Measurements from ENCODE around the gene ARL10.

The ARL10 gene, protein sequence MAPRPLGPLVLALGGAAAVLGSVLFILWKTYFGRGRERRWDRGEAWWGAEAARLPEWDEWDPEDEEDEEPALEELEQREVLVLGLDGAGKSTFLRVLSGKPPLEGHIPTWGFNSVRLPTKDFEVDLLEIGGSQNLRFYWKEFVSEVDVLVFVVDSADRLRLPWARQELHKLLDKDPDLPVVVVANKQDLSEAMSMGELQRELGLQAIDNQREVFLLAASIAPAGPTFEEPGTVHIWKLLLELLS

DNA sequence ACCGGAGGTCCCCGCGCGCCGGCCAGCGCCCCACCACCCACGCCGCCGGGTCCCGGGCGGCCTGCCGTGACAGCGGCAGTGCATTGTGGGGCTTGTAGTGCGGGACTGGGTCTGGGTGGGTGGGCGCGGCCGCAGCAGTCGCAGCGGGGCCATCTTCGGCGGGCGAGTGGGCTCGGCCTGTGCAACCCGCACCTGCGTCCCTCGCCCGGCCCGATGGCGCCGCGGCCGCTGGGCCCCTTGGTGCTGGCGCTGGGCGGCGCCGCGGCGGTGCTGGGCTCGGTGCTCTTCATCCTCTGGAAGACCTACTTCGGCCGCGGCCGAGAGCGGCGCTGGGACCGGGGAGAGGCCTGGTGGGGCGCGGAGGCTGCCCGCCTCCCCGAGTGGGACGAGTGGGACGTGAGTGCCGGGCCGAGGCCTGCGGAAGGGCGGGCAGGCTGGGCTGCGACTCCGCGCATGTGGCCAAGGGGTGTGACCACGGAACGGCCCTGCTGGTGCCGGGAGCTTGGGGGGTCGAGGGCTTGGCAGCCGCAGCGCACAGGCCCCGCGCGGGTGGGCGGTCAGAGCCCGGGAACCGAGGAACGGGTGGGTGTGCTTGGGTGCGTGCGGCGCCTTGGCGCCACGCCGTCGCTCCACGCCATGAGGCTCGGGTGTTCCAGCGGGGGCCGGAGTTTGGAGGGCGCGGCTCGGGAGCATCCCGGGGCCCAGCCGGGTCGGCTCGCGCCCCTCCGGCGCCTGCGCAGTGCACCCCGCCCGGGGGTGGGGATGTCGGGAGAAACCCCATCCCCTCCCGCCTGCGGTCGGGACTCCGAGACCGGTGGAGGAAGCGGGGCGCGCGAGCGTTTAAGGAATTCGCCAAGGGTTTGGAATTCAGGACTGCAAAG, at the start of gene ARL10:
Gene ARL10, plus strand, starts transcription at position 137 of the 881 bp plus-strand sequence. Its CDS starts 77 bp downstream, at position 214.
- peak; percentile 50 for DNase-seq (ENCODE audit: low read depth)

DNA sequence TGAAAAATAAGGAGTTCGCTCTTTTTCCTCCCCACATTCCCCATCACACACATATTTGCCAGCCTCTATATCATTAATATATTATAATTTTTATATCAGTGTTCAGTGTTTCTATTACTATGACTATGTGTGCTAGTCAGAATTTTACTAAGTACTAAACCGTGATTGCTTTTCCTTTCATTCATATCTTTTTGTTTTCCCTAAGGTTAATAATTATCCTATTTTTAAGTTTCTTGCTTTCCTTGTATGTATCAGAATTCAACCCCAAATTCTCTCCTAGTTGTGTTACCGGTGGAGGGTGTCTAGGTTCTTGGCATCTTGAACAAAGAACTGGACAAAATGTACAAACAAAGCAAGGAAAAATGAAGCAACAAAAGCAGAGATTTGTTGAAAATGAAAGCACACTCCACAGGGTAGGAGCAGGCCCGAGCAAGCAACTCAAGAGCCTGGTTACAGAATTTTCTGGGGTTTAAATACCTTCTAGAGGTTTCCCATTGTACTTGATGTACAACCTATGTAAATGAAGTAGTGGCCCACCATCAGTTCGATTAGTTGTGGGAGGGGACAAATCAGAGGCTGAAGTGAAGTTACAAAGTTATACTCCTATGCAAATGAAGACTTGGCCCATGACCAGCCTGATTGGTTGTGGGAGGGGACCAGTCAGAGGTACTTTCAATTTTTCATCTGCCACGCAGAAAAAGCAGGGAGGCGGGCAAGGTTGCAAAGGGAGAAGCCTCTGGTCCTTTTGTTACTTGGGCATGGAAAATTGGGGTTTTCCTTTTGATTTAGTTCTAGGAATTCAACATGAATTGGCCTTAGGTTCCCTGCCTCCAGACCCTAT, 47.5 kb upstream of the ARL10 start:
- DNase-seq (ENCODE audit: low read depth) = no peak

DNA sequence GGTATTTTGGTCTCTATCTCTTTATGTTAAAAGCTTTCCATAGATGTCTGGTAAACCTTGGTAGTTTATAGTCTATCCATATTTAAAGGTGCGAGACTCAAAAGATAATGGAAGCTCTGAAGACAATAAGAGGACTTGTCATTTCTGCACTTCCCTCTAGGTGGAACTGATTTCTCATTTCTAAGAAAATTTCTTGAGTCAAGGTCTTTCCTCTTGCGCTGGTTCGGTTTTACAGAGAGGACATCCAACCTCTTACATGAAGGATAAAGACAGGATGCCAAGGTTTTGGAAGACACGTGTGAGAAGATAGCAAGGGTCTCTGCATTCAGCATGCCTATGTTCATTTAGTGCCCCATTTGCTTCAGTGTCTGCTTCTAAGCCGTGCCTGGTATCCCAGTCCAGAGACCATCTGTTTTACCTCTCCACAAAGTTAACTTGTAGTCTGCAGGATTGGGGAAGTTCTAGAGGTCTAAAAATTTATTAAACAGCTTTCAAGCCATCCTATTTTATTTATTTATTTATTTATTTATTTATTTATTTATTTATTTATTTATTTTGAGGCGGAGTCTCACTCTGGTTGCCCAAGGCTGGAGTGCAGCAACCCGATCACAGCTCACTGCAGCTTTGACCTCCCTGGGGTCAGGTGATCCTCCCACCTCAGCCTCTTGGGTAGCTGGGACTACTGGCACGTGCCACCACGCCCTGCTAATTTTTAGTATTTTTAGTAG, 45.3 kb upstream of the ARL10 start:
- no peak for DNase-seq (ENCODE audit: low read depth)

DNA sequence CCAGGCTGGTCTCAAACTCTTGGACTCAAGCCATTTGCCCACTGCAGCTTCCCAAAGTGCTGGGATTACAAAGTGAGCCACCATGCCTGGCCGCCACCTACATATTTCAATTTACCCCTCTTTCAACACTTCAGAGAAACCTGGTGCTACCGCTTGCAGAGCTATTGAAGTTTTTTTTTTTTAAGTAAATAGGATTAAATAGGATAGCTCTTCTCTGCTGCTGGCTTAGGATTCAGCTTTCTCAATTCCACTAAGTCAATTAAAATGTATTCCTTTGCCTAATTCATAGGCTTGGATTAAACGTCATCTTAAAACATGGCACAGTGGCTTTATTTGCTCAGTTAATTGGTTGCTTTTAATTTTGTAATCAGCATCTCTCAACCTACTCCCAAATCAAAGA, 44.7 kb upstream of the ARL10 start:
- DNase-seq (ENCODE audit: low read depth) = no peak

DNA sequence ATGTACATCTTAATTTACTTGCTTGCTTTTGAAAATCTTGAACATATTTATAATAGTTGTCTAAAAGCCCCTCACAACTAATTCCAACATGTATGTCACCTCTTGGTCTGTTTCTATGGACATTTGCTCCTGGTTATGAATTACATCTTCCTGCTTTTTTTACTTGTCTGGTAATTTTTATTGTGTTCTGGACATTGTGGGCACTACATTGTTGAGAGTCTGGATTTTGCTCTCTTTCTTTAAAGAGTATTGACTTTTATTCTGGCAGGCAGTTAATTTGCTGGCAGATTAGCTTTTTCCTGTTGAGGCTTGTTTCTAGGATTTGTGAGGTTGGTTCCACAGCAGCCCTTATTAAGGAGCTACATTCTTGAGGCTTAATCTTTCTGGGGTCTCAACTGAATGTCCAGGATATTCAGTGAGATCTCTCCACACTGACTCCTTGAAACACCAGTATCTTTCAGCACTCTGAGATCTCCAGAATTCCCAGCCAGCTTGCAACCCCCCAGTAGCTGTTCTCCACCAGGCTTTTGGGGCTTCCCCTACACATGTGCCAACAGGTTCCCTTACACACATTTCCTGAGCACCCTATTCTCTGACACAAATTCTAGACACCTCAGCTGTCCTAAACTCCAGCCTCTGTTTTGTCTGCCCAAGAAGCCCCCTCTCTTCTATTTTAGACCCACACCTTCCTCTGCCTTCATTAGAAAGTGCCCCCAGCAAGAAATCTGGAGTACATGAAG, 31.1 kb upstream of the ARL10 start:
- DNase-seq (ENCODE audit: low read depth) = no peak

DNA sequence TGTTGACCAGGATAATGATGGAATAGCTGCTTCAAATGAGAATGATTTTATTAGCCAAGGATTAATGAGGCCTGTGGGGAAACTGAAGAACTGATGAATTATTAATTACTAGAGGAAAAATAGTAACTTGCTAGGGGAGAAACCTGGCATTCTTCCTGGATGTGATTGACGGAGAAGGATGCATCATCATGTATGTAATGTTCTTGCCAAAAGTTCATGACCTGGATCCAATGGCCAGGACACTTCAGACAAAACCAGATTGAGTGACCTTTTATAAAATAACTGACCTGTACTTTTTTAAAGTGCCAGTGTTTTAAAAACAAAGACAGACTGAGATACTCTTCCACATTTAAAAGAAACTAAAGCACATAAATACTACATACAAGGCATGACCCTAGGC, 27.4 kb upstream of the ARL10 start:
- no peak for DNase-seq (ENCODE audit: low read depth)

DNA sequence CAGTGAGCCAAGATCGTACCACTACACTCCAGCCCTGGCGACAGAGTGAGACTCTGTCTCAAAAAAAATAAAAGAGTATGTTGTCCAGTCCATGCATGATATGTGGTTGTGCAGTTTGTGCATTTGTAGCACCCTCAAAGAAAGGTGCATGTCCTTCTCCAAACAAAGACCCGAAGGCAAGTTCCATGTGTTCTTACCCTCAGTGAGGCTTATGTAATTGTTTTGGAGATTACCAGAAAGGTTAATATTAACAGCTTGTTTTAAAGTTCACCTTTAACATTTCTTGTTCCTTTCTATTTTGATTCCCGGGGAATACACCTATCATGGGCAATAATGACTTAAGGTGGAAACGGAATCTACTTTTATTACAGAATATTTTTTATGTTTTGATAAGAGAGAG, 26.0 kb upstream of the ARL10 start:
- DNase-seq (ENCODE audit: low read depth) = no peak

DNA sequence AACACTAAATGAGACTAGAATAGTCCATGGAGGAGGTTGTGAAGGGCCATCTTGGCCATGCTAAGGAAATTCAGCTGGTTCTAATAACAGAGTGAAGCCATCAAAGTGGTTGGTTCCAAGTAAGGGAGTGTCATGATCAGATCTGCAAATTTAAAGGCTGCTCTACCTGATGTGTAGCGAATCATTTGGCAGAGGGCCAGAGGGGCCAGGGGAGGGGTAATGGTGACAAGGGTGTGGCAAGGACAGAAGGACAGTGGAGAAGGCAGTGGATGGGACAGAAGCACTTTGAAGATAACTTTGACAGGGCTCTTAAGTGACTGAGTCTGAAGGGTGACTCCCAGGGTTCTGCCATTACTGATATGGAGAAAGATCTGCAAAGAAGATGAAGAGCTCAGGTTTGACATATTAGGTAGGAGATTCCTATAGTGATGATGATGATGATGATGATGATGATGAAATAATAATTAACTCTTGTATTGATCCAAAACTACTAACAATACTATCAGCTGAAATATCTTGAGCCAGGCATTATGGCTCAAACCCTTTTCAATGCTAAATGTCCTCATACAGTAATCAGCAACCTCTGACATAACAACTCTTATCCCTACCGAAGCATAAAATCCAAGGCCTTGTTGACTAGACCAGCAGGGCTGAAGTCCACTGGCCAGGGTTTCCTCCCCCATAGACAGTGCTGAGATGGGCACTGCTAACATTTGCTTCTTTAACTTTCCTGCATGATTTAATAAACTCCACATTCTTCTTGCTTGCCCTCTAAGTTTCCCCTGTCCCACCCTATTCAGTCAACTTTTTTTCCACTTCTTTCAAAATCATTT, 23.7 kb upstream of the ARL10 start:
- DNase-seq (ENCODE audit: low read depth) = no peak

DNA sequence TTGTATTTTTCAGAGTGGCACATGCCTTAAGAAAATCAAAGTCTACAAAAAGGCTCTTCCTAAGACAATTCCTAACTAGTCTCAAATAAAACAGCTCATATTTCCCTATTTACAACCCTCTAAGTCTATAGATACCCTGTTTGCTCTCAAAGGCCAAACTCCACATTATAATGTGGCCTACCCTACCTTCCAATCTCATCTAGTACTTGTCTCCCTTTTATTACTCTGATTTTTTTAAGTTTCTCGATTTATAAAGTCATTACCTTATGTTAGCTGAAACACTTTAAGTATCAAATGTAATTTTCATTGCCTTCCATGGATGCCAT, 23.2 kb upstream of the ARL10 start:
- no peak for DNase-seq (ENCODE audit: low read depth)

DNA sequence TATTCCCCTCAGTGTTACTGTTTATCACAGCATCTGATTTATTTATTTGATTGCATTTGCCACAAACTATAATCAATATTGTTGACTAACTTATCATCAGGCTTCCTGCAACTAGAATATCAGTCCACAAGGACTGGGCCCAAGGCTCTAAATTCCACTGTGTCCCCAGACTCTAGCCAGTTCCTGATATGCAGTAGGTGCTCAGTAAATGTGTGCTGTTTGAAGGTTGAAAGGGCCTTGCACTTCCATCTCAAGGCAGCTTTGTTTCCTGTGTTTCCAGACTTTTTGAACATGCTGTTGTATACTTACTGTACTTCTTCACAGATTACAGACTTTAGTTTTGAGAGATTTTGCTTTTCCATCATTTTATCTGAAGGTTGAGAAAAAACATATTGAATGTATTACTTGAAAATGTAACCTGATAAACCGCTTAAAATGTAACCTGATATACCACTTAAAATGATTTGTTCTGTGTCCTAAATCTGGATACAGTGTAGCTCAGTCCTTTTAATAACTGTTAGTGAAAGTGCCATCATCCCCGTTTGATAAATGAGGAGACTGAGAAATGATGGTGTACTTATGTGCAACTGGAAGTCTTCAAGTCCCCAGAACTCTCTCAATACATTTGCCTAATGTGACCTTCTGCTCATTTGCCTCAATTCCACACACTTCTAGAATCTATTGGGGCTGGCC, 22.4 kb upstream of the ARL10 start:
- DNase-seq (ENCODE audit: low read depth) = no peak

DNA sequence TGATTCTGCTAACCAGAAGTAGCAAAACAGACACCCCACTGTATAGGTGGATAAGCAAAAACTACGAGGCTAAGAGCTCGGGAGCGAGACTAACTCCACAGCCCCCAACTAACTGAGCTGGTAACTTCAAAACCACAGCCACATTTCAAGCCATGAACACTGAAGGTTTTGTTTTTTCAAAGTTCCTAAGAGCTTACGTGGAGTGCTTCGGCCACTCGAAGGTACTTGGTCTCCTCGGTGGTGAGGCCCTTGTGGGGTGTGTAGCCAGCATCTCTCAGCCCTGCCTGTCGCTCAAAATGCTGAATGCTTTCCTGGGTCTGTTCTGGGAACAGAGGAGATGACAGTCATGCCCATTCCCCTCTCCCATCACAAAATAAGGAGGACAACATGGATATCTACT, 14.9 kb upstream of the ARL10 start:
- DNase-seq (ENCODE audit: low read depth) = no peak

DNA sequence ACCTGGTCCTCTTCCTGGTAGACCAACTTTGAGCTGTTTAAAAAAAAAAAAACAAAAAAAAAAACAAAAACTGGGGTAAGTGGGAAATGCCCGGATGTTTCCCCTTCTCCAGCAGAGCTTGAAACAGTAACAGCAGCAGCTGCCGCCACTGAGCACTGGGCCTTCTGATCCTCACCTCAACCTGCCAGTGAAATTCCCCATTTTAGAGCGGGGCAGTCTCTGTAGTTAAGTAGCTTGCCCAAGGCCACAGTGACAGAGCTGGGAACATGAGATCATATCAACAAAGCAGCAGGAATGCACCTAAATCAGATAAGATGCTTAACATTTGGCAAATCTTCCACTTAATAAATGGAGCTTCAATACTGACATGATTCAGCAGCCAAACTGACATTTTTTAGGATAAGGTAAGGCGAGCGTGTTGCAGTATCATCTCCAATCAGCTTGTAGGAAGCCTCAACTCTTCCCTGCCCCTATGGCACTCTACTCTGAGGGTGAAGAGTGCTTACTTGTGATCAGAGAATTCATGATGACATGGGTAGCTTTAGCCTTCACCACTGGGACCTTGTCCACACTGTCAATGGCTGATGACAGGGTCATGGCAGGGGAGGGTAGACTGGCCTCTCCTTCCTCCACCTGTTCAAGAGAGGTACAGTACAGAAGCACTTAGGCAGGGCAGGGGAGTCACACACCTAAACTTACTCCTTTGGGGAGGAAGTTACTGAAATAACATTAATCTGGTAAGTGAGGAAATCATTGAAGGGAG, 13.0 kb upstream of the ARL10 start:
- DNase-seq (ENCODE audit: low read depth) = no peak

DNA sequence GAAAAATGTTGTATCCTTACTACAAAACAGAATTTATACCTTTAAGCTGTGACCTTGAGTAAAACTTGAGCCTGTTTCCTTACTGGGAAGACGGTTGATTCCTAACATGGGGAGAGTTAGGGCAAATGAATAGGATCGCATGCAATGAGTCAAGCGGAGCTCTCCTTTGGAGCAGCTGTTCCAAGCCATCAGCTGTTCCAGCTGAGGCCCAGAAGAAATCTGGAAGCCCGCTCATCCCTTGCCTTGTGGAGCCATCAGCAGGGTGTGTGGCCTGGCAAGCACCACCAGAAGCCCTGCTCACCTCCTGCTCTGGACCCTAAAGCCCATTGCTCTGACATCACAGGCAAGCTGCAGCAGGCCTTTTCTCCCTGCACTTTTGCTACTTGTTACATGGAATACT, 11.8 kb upstream of the ARL10 start:
- no peak for DNase-seq (ENCODE audit: low read depth)

DNA sequence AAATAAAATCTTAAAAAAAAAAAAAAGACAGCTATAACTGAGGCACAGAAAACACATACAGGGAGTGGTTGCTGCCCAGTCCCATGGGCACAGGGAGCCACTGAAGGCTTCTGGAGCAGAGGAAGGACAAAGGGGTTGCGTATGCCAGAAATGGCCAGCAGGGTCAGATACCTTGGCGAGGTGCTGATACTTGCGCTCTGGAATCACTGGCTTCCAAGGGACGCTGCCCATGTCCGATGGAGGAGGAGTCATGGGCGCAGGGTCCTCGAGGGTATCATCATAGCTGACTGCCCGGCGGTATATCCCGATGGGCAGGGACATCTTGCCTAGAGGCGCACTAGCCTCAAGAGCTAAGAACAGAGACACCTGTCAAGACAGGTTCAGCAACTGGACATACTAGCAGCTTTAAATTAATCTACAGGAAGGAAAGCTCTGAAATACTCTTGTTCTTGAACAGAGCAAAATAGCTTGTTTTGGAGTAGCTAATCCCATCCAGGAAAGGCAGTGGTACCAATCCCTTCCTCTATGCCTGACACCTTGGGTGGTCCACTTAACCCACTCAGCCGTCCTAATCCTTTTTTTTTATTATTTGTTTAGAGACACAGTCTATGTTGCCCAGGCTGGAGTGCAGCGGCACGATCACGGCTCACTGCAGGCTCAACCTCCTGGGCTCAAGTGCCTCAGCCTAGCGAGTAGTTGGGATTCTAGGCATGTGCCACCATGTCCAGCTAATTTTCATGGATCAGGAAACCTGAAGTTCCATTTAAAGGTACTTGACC, 9.7 kb upstream of the ARL10 start:
- no peak for DNase-seq (ENCODE audit: low read depth)

DNA sequence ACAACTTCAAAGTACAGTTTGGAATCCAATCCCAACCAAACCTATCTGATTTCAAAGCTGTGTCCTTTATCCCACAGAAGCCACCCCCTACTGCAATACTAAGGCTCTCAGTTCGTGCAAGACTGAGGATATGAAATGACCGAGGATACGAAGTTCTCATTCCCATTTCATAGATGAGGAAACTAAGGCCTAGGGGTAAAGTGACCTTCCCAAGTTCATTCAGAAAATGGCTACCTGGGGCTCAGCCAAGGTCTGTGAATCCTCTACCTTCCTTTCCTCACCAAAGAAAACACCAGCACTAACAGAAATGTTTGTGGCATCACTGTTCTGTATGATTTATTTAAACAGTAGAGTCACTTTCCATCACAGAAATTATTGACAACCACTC, 9.1 kb upstream of the ARL10 start:
- DNase-seq (ENCODE audit: low read depth) = no peak

DNA sequence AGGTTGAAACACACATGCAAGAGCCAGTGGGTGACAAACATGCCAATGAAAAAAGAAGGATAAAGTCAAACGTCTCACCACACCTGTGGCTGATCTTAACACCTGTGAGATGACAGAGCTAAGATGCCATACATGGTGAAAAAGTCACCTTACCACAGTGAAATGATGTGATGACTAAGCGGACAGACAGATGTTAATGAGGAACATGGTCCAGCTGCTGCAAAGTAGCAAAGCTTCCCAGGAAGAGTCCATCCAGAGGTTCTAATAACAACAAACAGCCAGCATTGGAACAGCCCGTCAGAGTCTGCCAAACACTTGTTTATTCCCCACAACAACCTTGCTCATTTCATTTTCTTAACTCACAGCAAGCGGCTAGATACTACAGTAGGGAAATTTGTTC, 5.6 kb upstream of the ARL10 start:
- no peak for DNase-seq (ENCODE audit: low read depth)

DNA sequence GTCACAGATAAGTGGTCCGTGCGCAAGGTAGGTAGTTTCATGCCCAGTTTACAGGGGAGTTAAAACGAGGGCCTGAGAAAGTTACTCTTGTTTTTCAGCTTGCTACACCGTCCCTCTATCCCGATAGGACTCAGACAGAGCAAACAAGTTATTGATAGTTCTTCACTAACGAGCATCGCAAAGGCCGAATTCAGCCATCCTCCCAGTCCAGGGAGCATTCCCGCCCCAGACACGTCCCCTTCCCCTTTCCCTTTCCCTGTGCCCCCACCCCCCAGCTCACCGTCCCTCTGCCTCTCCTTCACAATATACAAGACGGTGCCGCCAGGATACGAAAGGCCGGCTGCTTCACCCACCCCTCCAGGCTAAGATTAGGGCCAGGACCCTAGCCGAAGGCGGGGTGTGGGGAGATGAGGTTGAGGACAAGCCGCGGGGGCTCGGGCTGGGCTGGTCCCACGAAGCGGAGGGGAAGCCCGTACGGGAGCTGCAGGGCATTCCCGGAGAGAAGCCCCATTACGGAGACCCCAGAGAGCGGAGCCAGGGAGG, 4.3 kb upstream of the ARL10 start:
- DNase-seq (ENCODE audit: low read depth) = no peak
